Measurements from ENCODE around the gene PRAC1.

- no peak for TF ChIP-seq CTCF (conservative IDR thresholded peaks at IDR 0.05 in 1 of 2, IDR thresholded peaks at IDR 0.05 in 1 of 2; ENCODE audit: extremely low read depth in 1 of 2, insufficient read depth in 1 of 2, low read depth in 1 of 2, low read length in 2 of 2)
- peak; percentile 90 for TF ChIP-seq EZH2 (IDR thresholded peaks at IDR 0.05; ENCODE audit: borderline replicate concordance, low read length)
Observed at GRCh38 chr17:48720266-48721008, 1.9 kb downstream of the PRAC1 start.
